ENCODE measurements around the gene TMEM238L.

DNA sequence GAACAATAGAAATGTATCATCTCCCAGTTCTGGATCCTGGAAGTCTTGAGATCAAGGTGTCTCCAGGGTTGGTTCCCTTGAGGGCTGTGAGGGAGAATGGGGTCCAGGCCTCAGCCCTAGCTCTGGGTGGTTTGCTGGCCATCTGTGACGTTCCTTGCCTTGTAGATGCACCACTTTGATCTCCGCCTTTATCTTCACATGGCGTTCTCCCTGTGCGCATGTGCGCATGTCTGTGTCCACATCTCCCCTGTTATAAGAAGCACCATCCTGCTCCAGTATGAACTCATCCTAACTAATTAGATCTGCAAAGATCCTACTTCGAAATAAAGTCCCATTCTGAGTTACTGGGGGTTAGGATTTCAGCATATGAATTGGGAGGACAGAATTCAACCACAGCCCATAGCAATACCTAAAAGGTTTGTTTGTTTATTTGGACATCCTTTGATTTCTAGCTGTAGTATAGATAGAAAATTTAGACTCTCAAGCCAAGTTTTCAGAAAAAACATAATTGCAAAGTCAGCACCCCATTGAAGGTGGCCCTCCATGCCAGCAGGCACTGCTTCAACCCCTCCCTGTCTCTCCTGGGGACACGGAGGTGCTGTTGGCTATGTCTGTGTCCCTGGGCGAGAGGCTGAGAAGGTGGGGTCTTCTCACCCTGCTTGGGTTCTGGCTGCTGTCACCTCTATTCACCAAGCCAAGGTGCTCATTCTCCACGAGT is 2.8 kb upstream of the TMEM238L start:
- TF ChIP-seq, protein P1, sequence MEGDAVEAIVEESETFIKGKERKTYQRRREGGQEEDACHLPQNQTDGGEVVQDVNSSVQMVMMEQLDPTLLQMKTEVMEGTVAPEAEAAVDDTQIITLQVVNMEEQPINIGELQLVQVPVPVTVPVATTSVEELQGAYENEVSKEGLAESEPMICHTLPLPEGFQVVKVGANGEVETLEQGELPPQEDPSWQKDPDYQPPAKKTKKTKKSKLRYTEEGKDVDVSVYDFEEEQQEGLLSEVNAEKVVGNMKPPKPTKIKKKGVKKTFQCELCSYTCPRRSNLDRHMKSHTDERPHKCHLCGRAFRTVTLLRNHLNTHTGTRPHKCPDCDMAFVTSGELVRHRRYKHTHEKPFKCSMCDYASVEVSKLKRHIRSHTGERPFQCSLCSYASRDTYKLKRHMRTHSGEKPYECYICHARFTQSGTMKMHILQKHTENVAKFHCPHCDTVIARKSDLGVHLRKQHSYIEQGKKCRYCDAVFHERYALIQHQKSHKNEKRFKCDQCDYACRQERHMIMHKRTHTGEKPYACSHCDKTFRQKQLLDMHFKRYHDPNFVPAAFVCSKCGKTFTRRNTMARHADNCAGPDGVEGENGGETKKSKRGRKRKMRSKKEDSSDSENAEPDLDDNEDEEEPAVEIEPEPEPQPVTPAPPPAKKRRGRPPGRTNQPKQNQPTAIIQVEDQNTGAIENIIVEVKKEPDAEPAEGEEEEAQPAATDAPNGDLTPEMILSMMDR (IDR thresholded peaks at IDR 0.05 in 4 of 5, conservative IDR thresholded peaks at IDR 0.05 in 1 of 5), result no peak
- no peak for TF ChIP-seq POLR2A (IDR thresholded peaks at IDR 0.05)

All from gastrocnemius medialis (tissue), 4 donors.